ENCODE results near the gene NBEAL2.
"Not testable (repeated sequence)": the region's sequence is repeated elsewhere in the genome, so short reads cannot be mapped to it uniquely, and the experiment has no call there.

Gene NBEAL2

DNA sequence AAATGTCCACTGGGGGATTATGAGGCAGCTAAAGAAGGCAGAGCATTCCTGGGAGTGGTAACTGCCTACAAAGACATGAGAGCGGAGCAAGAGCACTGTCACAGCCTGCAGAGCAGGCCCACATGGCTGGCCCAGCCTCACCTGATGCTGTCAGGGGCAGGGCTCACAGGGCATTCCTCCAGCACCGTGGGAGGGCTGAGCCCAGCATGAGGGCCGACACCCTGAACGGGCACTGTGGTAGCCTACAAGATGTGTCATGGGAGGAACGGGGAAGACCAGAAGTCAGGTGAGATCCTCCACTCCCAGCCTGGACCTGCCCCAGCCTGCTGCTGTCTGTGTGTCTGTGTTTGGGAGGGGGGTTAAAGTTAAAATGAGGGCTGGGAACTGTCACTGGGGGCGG is 33.0 kb upstream of the NBEAL2 start:
- no peak for DNase-seq

DNA sequence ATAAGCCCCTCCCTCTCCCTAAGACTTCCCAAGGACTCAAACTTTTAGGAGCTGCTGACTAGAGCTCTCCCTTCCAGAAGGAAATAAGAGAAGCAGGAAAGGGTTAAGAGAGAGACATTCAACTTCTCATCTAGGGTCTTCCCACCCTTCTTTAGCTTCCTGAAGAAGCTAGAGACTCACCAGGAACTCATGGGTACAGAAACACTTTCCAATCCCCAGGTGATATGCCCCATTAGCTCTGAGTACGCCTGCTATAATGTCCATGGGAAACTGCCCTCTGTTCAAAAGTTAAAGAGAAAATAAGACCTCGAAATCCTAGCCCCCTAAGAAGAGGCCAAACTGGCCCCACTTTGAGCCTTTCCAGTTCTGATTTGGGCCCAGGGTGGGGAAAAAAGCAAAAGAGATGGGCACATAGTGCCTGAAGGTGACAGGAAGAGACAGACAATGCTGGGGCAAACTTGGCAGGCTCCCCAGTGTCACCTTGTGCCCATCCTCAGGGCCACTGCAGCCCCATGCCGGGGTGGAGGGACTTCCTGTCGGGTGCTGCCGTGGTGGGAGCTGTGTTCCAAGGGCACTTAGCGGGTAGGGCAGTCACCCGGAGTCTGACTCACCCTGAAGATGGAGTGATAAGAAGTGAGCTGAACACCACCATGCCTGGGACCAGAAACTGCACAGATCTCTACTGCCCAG is 32.5 kb upstream of the NBEAL2 start:
- DNase-seq, result no peak

- DNase-seq, result no peak
Measured at GRCh38 chr3:46947546-46947901, 31.9 kb upstream of the NBEAL2 start.

- DNase-seq, result no peak
Measured at GRCh38 chr3:46947981-46948791, 31.3 kb upstream of the NBEAL2 start.

DNA sequence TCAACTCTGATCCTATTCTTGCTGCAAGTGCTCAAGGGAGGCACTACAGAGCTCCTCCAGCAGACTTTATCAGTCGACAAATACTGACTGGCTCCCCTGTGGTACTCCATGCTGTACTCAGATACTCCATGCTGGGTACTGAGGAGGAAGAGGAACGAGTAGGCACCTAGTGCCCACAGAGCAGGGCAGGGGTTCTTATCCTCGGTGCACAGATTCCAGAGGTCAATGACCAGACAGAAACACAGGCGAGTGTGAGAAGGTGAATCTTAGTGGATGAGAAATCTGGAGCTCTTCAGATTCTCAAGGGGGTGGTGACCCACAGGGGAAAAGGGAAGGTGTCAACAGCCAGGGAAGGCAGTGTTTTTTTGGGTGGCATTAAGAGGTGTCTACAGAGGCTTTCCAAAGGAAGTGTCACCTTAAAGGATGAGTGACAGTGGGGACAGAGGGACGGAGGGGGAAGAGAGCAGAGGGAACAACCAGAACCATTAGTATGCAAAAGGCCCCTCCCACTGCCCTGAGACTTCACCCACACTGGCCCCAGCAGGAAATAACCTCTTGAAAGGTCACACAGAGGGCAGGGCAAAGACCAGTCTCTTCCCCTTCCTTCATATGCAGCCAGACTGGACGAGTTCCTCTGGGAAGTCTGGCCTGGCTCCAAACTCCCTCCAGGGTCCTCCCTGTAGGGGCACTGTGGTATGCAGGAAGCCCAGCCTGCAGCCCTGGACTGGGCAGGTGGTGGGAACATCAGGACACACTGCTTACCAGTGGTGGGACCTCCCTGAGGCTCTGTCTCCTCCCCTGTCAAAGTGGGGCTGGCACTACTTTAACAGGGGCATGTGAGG is 30.4 kb upstream of the NBEAL2 start:
- no peak for DNase-seq

DNA sequence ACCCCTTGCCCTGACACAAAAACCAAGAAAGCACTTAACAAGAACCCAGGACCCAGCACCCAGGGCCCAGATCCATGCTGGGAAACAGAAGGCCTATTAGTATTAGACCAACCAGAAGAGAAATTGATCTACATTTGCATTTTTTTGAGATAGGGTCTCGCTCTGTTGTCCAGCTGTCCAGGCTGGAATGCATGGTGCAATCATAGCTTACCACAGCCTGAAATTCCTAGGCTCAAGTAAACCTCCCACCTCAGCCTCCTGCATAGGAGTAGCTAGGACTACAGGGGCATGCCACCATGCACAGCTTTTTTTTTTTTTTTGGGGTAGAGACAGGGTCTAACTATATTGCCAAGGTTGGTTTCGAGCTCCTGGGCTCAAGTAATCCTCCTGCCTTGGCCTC is 29.3 kb upstream of the NBEAL2 start:
- DNase-seq, result no peak

DNA sequence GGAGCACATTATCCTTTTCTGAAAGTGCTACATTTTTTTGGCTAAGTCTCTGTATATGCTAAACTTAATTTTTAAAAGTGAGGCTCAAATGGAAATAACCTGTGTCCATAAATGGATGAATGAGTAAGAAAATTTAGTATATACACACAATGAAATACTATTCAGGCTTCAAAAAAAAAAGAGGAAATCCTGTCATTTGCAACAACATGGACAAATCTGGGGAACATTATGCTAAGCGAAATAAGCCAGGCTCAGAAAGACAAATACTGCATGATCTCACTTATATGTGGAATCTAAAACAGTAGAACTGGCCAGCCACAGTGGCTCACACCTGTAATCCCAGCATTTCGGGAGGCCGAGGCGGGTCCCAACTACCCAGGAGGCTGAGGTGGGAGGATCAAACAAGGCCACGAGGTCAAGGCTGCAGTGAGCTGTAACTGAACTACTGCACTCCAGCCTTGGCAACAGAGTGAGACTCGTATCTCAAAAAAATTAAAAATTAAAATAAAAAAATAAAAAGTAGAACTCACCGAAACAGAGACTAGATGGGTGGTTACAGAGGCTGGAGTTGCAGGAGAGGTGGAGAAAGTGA is 28.7 kb upstream of the NBEAL2 start:
- DNase-seq, result no peak

GRCh38 chr3:46952813-46953212 is 26.7 kb upstream of the NBEAL2 start:
- DNase-seq, result no peak

GRCh38 chr3:46953234-46954010 is 26.0 kb upstream of the NBEAL2 start:
- DNase-seq, result no peak

DNA sequence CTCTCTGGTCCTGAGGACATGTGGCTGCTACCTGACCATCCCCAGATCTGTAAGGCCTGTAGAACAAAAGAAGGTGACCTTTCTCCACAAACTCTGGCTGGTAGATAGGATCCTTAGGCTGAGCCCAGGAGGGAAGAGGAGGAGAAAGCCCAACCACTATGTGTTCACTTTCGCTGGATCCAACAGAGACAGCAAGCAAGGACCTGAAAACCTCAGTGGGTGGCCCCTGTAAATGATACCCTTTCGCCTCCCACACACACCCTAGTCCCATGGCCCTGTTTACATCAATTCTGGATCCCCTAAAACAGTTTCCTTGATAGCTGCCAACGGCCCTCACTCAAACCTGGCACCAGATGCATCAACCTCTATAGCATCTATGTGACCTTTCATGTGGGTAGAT is 25.3 kb upstream of the NBEAL2 start:
- DNase-seq, result no peak

DNA sequence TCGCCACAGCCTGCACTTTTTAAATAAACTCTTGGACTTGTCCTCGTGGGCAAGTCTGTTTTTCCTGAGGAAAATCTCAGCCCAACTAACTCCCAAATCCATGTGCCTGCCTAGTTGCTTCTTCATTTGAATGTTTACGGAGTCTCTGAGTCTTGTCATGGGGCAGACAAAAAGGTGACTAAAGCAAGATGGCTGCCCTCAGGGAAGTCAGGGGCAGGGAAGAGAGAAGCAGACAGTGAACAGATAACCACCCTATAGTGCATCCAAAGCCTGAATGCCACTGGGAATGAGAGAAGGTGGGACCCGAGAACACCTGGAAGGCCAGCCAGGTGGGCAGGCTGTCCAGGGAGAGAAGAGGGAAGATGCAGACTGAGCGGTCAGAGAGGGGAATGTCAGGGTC is 24.3 kb upstream of the NBEAL2 start:
- no peak for DNase-seq

DNA sequence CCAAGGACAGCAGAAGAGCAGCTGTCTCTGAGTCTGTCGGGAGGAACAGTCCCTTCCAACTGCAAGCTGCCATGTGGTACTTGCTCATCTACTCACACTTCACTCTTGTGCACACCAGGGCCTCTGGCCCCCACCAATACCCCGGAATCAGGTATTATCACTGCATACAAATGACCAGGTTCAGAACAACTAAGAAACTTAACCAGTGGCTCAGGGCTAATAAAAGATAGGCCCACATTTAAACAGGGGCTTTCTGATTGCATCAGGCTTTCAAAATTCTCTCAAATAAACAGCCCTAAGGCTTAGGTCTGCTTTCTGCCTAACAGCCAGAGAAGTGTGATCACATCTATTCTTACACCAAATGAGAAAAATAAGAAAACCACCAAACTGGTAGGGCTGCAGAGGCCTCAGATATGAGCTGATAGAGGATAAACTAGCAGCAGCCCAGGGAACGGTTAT is 23.6 kb upstream of the NBEAL2 start:
- DNase-seq, result no peak

DNA sequence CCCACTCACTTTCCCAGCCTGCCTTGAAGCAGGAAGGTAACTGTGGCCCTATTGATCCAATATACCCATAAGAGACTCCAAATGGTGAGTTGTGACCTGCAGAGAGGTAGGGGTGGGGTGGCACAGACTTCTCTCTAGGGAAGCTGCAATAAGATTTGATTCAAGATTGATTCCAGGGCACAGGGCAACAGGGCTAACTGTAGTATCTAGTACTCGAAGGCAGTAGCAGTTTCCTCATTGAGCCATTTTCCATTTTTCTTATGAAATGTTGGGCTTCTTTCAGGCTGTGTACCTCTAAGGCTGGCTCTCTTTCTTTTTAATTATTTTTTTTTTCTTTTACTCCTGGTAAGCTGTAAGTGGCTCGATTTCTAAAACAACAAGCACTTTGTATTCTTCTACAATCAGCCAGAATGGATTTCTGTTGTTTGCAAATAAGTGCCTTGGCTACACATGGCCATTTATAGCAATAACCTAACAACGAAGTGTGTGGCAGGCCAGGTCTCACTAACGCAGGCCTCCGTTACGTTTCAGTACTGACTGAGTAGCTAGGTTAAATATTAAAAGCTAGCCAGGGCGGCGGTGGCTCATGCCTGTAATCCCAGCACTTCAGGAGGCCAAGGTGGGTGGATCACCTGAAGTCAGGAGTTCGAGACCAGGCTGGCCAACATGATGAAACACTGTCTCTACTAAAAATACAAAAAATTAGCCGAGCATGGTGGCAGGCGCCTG is 22.2 kb upstream of the NBEAL2 start:
- DNase-seq, result no peak

- DNase-seq, result no peak
Measured at GRCh38 chr3:46958467-46959160, 20.9 kb upstream of the NBEAL2 start.

GRCh38 chr3:46959161-46959511 is 20.3 kb upstream of the NBEAL2 start:
- DNase-seq, result no peak

DNA sequence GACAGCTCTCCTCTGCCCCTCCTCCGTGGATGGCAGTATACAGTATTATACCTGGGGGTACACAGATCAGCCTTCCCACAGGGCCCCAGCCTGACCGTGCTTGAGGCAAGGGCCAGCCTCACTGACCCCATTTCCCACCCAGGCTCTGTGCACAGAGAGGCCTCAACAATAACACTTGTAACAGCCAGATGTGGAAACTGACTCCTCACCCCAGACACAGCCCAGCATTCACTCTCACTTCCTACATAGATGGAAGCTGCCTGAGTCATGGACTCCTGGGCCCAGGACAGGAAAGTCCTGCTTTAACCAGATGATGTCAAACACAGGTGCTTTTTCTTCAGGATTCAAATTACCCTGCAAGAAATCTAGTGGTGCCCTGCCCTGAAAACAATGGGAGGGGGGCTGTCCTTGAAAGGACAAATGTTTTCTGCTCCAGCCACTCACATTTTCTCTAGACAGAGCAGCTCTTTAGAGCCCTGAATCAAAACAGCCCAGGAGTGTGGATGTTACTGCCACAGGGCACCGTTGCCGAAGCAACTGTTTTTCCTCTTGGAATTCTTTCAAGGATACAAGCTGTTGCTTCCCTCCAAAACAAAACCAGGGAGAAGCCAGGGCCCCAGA is 19.3 kb upstream of the NBEAL2 start:
- no peak for DNase-seq

DNA sequence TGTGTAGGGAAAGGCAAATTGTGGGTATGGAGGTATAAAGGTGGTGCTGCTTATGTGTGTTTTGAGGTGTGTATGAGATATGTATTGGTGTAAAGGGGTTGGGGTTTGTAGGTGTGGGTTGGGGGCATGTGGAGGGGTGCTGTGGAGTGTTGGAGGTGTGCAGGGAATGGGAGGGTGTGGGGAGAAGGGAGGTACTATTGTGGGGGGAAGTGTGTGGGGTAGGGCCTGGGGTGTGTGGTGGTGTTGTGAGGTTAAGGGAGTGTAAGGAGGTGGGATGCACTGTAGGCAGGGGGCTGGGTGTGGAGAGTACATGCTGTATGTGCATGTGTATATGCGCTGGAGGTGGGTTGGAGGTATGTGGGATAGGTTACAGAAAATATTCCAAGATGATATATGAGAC is 18.6 kb upstream of the NBEAL2 start:
- DNase-seq, result no peak

- DNase-seq, result no peak
Measured at GRCh38 chr3:46962427-46962826, 17.0 kb upstream of the NBEAL2 start.

DNA sequence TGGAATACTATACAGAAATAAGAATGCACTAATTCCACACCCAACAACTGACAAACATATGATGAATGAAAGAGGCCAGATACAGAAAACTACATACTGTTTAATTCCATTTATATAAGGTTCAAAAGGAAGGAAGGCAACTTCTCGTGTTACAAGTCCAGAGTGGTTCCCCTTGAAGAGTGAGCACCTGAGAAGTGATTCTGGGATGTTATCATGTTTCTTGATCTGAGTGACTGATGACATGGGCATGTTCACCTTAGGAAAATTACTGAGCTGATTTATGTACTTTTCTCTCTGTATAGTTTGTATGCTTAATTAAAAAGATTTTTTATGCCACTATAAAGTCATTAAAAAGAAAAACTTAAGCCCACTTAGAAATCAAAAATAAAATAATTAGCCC is 16.5 kb upstream of the NBEAL2 start:
- DNase-seq, result no peak

- not testable (repeated sequence) for DNase-seq
Measured at GRCh38 chr3:46964038-46964590, 15.4 kb upstream of the NBEAL2 start.
